ENCODE results near the gene UBAC2.
A peak's percentile ranks its signal among the peaks of the same experiment; 100 is the strongest.

The UBAC2 gene

DNA sequence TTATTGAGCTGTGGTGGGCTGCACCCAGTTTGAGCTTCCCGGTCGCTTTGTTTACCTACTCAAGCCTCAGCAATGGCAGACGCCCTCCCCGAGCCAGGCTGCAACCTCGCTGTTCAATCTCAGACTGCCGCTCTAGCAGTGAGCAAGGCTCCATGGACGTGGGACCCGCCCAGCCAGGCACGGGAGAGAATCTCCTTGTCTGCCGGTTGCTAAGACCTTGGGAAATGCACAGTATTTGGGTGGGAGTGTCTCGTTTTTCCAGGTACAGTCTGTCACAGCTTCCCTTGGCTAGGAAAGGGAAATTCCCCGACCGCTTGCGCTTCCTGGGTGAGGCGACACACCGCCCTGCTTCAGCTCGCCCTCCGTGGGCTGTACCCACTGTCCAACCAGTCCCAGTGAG lies 27.7 kb upstream of the UBAC2 start:
- Histone ChIP-seq H3K9me3 (ENCODE audit: severe bottlenecking) (no peaks in the 10 kb centered on the region), H3K4me1 (ENCODE audit: insufficient read depth, poor library complexity, severe bottlenecking) (no peaks in the 10 kb centered on the region), H3K4me3 (ENCODE audit: severe bottlenecking) (no peak overlapping the region), H3K36me3 (ENCODE audit: low read depth) (no peaks in the 10 kb centered on the region), H3K27me3 (ENCODE audit: insufficient read depth, poor library complexity, severe bottlenecking) (no peaks in the 10 kb centered on the region), H3K27ac (ENCODE audit: poor library complexity, severe bottlenecking) (no peak overlapping the region)
- no peak for DNase-seq (ENCODE audit: low spot score)
- TF ChIP-seq, protein P1, sequence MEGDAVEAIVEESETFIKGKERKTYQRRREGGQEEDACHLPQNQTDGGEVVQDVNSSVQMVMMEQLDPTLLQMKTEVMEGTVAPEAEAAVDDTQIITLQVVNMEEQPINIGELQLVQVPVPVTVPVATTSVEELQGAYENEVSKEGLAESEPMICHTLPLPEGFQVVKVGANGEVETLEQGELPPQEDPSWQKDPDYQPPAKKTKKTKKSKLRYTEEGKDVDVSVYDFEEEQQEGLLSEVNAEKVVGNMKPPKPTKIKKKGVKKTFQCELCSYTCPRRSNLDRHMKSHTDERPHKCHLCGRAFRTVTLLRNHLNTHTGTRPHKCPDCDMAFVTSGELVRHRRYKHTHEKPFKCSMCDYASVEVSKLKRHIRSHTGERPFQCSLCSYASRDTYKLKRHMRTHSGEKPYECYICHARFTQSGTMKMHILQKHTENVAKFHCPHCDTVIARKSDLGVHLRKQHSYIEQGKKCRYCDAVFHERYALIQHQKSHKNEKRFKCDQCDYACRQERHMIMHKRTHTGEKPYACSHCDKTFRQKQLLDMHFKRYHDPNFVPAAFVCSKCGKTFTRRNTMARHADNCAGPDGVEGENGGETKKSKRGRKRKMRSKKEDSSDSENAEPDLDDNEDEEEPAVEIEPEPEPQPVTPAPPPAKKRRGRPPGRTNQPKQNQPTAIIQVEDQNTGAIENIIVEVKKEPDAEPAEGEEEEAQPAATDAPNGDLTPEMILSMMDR (IDR thresholded peaks at IDR 0.05; ENCODE audit: poor library complexity, severe bottlenecking) = no peak
- ATAC-seq (ENCODE audit: low read depth) = no peak

DNA sequence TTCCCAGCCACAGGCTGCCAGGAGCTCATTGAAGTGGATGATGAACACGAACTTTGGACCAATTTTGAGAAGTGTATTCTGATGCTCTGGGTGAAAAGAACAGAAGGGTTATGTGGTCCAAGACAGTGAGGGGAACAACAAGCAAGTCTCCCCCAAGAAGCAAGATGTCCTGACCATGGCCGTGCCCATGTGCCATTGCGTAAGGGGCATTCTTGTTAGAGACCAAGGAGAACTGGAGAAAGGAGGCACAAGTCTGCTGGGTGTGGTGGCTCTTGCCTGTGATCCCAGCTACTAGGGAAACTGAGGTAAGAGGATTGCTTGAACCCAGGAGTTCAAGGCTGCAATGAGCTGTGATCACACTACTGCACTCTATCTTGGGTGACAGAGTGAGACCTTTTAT lies 27.0 kb upstream of the UBAC2 start:
- TF ChIP-seq, protein P1 (IDR thresholded peaks at IDR 0.05; ENCODE audit: poor library complexity, severe bottlenecking) = no peak
- Histone ChIP-seq H3K4me3 (ENCODE audit: severe bottlenecking) (no peak overlapping the region), H3K9me3 (ENCODE audit: severe bottlenecking) (no peaks in the 10 kb centered on the region), H3K4me1 (ENCODE audit: insufficient read depth, poor library complexity, severe bottlenecking) (no peaks in the 10 kb centered on the region), H3K36me3 (ENCODE audit: low read depth) (no peaks in the 10 kb centered on the region), H3K27ac (ENCODE audit: poor library complexity, severe bottlenecking) (no peak overlapping the region), H3K27me3 (ENCODE audit: insufficient read depth, poor library complexity, severe bottlenecking) (no peaks in the 10 kb centered on the region)
- no peak for ATAC-seq (ENCODE audit: low read depth)
- DNase-seq (ENCODE audit: low spot score) = no peak

DNA sequence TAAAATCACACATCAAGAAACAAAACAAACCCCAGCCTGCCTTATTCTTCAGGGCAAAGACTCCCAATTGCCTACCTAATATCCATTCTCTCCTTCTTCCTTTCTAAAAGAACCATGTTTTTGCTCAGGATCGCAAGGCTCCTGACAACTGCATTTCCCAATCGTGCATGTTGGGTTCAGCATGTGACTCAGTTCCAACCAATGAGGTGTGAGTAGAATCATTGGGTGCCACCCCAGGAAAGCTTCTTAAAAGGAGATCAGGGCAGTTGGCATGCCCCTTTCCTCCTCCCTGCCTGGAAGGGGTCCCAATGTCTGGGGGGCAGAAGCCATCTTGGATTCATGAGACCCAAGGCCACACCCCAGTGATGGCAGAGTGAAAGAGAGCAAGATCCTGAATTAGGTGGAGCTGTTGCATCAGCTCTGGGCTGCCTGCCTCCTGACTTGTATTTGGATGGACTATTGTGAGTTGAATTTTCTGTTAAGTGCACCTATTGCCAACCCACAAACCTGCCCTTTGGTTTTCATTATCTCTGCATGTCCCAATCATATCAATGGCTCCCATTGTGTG lies 26.0 kb upstream of the UBAC2 start:
- ATAC-seq (ENCODE audit: low read depth) (no peak), DNase-seq (ENCODE audit: low spot score) (no peak)
- Histone ChIP-seq H3K27ac (ENCODE audit: poor library complexity, severe bottlenecking) (no peak overlapping the region), H3K9me3 (ENCODE audit: severe bottlenecking) (no peaks in the 10 kb centered on the region), H3K4me1 (ENCODE audit: insufficient read depth, poor library complexity, severe bottlenecking) (no peaks in the 10 kb centered on the region), H3K36me3 (ENCODE audit: low read depth) (no peaks in the 10 kb centered on the region), H3K4me3 (ENCODE audit: severe bottlenecking) (no peak overlapping the region), H3K27me3 (ENCODE audit: insufficient read depth, poor library complexity, severe bottlenecking) (no peaks in the 10 kb centered on the region)
- TF ChIP-seq, protein P1 (IDR thresholded peaks at IDR 0.05; ENCODE audit: poor library complexity, severe bottlenecking) = no peak

DNA sequence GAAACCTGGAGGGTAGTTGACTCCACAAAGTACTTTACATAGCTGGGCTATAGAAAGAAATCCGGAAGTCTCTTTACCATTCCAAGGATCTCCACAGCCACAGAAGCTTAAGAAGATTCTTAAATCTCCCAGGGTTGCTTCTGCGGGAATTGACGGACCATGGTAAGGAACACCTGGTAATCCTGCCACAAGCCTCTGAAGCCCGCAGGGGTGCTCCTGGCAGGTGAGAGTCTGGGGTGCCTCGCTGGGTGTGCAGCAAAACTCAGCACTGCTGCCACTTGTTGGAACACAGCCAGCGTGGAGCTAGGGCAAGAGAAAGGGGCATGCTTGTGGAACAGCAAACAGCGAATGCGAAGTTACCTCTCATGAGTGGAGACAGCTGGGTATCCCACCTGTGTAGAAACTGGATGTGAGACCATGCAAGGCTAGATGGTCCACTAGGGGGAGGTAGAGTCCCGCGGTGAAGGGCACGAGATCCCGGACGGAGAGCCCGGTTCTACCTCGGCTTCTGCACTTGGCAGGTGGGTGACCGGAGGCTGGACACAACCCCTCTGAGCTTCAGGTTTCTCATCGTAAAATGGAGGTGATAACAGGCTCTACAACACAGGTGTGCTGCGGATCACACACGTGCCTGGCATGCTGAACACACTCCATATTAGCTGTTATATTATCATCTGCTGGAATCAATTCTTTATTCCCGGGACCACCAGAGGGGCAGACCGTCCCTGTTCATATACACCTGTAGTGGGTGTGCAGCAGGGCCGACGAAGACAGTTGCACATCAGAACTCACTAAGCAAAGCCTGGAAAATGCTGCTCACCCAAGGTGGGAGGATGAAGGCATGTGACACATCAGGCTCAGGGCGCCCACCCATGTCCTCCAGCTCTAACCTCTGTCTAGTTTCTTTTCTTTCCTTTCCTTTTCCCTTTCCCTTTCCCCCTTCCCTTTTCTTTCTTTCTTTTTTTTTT lies 24.1 kb upstream of the UBAC2 start:
- H3K27me3 ChIP-seq (ENCODE audit: insufficient read depth, poor library complexity, severe bottlenecking) = no peaks in the 10 kb centered on the region
- TF ChIP-seq, protein P1 (IDR thresholded peaks at IDR 0.05; ENCODE audit: poor library complexity, severe bottlenecking) = peak; percentile 95

More for the DNA sequence above, 24.1 kb upstream of the UBAC2 start:
- Histone ChIP-seq H3K36me3 (ENCODE audit: low read depth) (no peaks in the 10 kb centered on the region), H3K9me3 (ENCODE audit: severe bottlenecking) (no peaks in the 10 kb centered on the region), H3K27ac (ENCODE audit: poor library complexity, severe bottlenecking) (no peak overlapping the region), H3K4me1 (ENCODE audit: insufficient read depth, poor library complexity, severe bottlenecking) (peaks cover 4% of the 10 kb centered on the region), H3K4me3 (ENCODE audit: severe bottlenecking) (no peak overlapping the region)
- DNase-seq (ENCODE audit: low spot score) (no peak), ATAC-seq (ENCODE audit: low read depth) (peak; percentile 90)
